GM12892 (cell line): ENCODE measurements around the gene SGTA.

ENCODE experiments used
- DNase-seq: peaks from one replicate; pipeline ENCODE4 v3.0.0; 2011; ENCODE audit not compliant: insufficient read length
- FAIRE-seq: peaks from 2 replicates; lab custom pipeline; 2011; peaks lifted over from hg19 to GRCh38; lab: Jason Lieb, UNC
- POLR2A ChIP-seq: IDR thresholded peaks from 2 replicates; pipeline ENCODE4 v1.6.1; 2011; ENCODE audit warnings: low read depth, low read length, control low read depth
- POLR2AphosphoS5 ChIP-seq: IDR thresholded peaks from 2 replicates; pipeline ENCODE4 v1.6.1; 2011; ENCODE audit warnings: low read depth, low read length, control low read depth
- TAF1 ChIP-seq: IDR thresholded peaks from 2 replicates; pipeline ENCODE4 v1.6.1; 2011; ENCODE audit warnings: low read depth, mild to moderate bottlenecking, control low read depth, low read length, borderline replicate concordance

The SGTA gene

GRCh38 chr19:2762783-2763496 lies 20.1 kb downstream of the SGTA start:
- no peak for FAIRE-seq
- TF ChIP-seq TAF1 (no peak), POLR2A (no peak), POLR2AphosphoS5 (no peak)
- DNase-seq: no peak

GRCh38 chr19:2761876-2762782 lies 20.9 kb downstream of the SGTA start:
- DNase-seq: no peak
- TF ChIP-seq TAF1: no peak
- no peak for TF ChIP-seq POLR2A
- no peak for TF ChIP-seq POLR2AphosphoS5
- no peak for FAIRE-seq

GRCh38 chr19:2761309-2761677 lies 21.8 kb downstream of the SGTA start:
- TF ChIP-seq POLR2A (no peak), TAF1 (no peak), POLR2AphosphoS5 (no peak)
- DNase-seq: no peak
- FAIRE-seq: no peak

- FAIRE-seq (no peak), DNase-seq (no peak)
- TF ChIP-seq POLR2A: no peak
- no peak for TF ChIP-seq TAF1
- TF ChIP-seq POLR2AphosphoS5: no peak
Measured at GRCh38 chr19:2759965-2760364, 23.1 kb downstream of the SGTA start.

GRCh38 chr19:2759362-2759761 lies 23.7 kb downstream of the SGTA start:
- FAIRE-seq (no peak), DNase-seq (no peak)
- TF ChIP-seq TAF1 (no peak), POLR2AphosphoS5 (no peak), POLR2A (no peak)

- FAIRE-seq: no peak
- TF ChIP-seq POLR2AphosphoS5 (no peak), POLR2A (no peak)
- DNase-seq: no peak
Measured at GRCh38 chr19:2758601-2759313, 24.3 kb downstream of the SGTA start.

GRCh38 chr19:2756921-2757881 lies 25.9 kb downstream of the SGTA start:
- FAIRE-seq (no peak), DNase-seq (no peak)
- TF ChIP-seq POLR2A: no peak
- no peak for TF ChIP-seq TAF1
- no peak for TF ChIP-seq POLR2AphosphoS5

GRCh38 chr19:2756477-2756876 lies 26.6 kb downstream of the SGTA start:
- DNase-seq (no peak), FAIRE-seq (no peak)
- no peak for TF ChIP-seq POLR2AphosphoS5
- TF ChIP-seq TAF1: no peak

- DNase-seq: no peak
- no peak for TF ChIP-seq TAF1
- TF ChIP-seq POLR2A: no peak
- TF ChIP-seq POLR2AphosphoS5: no peak
- FAIRE-seq: no peak
Measured at GRCh38 chr19:2755811-2756210, 27.3 kb downstream of the SGTA start.

GRCh38 chr19:2755448-2755705 lies 27.7 kb downstream of the SGTA start:
- TF ChIP-seq POLR2A (no peak), TAF1 (no peak), POLR2AphosphoS5 (no peak)
- FAIRE-seq (no peak), DNase-seq (no peak)
